Urothelium cell line (cell line): ENCODE results near the gene PCGF3.
"Not testable (repeated sequence)": the region's sequence is repeated elsewhere in the genome, so short reads cannot be mapped to it uniquely, and the experiment has no call there.

Experiments used
- DNase-seq: peaks from one replicate; pipeline ENCODE4 v3.0.0; 2011; ENCODE audit warnings: low spot score, mixed read lengths
- FAIRE-seq: peaks from 2 replicates; lab custom pipeline; 2011; peaks lifted over from hg19 to GRCh38; lab: Jason Lieb, UNC

PCGF3 gene

DNA sequence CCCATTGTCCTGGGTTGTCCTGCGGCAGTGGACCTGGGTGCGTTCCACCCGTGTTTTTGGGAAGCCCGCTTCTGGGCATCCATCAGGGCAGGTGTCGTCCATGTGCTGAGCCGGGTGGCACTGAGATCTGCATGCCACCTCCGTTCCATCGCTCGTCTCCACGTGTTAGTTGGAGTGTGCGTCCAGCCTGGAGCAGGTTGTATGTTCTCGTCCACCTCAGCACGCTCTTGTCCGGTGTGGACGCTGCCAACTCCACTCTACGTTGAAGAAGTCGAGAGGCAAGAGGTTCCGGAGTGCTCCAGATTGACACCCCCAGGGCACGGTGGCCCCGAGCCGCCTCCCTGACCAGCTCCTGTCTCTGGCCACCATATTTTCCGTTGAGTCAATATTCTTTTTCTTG lies 33.9 kb downstream of the PCGF3 start:
- DNase-seq (no peak), FAIRE-seq (no peak)

DNA sequence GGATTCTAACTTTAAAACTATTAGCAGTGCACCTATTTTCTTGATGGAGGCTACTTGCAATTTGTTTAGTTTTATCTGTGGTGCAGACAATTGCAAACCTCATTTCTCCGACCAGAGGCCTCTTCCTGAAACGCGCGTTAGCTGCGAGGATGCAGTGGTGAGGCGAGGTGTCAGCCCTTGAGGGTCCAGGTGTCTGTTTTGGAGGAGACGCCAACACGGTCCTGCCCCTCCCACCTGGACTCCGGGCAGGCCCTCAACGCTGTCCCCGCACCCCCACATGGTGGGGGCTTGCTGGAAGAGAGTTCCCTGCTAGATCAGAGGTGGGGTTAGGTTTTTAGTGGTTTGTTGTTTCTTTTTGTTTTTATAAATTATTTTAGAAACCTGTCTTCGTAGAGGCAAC lies 34.4 kb downstream of the PCGF3 start:
- DNase-seq (no peak), FAIRE-seq (no peak)

DNA sequence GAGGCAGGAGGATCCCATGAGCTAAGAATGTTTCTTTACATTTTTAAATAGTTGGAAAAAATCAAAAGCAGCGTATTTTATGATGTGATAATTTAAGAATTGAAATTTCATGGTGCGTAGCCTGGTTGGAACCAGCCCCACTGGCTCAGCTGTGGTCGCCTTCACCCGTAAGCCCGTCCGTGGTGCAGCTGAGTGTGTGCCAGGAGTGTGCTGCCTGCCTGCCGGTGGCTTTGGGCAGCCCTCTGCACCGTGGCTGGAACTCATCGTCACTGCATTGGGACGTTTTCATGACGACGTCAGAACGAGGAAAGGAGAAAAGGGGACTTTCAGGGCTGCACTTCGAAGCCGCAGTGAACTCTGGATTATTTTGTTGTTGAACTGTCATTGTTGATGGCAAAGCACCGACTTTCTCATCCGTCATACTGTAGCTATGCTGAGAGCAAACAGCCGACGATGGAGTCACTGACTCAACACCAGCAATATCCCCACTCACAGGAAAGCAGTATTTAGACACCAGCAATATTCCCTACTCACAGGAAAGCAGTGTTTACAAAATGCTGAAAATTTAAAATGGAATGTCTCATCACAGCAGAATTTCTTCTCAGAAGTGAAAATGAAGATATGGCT lies 35.1 kb downstream of the PCGF3 start:
- no peak for FAIRE-seq

DNA sequence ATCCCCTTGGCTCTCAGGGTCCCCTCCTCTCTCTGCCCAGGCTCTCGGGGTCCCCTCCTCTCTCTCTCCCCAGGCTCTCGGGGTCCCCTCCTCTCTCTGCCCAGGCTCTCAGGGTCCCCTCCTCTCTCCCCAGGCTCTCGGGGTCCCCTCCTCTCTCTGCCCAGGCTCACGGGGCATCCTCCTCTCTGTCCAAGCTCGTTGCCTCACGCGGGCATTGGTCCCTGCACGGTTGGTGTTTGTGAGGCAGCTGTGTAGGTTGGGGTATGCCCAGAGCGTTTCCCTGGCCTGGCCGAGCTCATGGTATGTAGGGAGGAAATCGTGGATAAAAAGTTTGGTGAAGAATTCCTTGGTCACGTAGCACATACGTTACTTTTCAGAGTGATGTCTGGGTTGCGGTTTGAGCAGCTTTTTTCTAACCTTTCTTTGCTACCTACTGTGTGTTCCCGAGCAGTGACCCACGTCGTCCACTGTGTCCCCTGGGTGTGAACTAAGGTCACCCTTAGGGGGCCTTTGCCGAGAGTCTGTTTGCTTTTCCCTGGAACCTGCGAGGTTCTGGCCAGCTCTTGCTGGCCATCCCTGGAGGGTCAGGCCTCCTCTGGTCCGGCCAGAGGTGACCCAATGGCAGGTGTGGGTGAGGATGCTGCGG lies 36.6 kb downstream of the PCGF3 start:
- FAIRE-seq: no peak
- DNase-seq: no peak

More for the DNA sequence above, 35.1 kb downstream of the PCGF3 start:
- no peak for DNase-seq

DNA sequence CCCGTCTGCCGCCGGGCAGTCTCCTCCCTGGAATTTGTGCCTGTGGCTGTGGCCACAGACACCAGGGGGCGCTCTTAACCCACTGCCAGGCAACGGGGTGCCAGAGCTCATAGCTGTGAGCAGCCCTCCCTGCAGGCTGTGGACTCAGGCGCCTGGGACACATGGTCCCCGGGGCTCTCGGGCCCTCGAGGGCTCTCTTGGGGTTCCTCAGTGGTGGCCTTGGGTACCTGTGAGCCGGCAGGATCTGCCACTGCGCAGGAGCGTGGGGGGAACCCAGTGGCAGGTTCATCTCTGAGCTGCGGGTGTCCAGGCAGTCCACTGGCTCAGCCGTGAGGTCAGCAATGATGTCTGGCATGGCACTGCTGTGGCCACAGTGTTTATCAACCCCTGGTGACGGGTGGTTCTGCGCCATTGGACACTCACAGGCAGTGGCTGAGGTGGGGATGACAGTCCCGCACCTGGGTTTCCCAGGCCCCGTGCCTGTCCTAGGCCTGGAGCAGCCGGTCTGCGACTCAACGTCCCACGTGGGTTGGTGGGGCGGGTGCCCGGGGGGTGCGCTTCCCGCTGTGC lies 37.2 kb downstream of the PCGF3 start:
- no peak for FAIRE-seq
- DNase-seq: peak; percentile 76

DNA sequence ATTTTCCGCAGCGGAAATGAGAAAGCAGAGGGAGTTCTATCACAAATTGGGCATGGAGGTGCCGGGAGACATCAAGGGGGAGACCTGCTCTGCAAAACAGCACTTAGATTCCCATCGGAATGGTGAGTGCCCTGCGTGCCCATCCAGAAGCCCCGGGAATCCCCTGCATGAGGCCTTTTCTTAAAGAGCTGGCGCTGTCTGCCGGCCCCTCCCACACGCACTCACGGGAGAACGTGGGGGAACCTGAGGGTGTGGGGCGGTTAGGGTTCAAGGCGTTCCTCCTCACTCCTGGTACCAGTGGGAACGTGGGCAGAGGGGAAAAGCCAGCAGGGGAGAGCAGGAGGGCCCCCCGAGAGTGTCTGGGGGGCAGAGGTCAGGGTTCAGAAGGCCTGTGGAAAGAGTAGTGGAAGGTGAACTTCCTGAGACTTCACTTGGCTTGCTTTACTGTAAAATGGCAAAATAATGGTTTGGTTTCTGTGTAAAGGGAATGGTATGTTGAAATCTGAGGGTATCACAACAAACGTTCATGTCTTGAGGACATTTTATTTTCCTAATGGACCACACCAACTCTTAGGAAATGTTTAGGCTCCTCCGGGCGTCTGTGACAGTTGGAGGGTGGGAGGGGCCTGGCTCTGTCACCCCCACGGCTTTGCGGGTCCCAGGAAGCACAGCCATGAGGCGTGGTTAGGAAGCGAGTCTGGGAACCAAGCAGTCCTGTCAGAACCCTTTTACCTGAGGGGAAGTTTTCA lies 38.0 kb downstream of the PCGF3 start:
- DNase-seq: no peak
- FAIRE-seq: no peak

DNA sequence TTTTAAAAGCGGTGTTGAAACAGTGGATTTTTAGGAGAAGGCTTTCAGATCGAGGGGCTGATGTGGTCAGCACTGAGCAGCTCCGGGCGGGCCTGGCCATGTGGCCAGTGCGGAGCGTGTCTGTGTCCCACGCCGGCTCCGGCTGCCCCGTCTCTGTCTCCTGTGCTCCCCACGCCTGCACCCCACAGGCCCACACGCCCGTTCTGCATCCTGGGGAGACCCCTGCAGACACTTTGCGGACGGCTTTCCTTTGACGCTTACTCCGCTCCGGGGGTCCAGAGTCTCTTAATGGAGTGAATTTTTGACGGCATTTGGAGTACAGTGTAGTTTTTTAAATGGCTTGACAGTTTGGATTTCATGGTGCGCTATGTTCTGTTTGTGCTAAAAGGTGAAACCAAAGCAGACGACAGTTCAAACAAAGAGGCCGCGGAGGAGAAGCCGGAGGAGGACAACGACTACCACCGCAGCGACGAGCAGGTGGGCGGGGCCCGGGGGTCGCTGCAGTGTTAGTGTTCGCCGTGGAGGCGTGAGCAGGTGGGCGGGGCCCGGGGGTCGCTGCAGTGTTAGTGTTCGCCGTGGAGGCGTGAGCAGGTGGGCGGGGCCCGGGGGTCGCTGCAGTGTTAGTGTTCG lies 38.7 kb downstream of the PCGF3 start:
- DNase-seq: no peak
- FAIRE-seq: no peak

DNA sequence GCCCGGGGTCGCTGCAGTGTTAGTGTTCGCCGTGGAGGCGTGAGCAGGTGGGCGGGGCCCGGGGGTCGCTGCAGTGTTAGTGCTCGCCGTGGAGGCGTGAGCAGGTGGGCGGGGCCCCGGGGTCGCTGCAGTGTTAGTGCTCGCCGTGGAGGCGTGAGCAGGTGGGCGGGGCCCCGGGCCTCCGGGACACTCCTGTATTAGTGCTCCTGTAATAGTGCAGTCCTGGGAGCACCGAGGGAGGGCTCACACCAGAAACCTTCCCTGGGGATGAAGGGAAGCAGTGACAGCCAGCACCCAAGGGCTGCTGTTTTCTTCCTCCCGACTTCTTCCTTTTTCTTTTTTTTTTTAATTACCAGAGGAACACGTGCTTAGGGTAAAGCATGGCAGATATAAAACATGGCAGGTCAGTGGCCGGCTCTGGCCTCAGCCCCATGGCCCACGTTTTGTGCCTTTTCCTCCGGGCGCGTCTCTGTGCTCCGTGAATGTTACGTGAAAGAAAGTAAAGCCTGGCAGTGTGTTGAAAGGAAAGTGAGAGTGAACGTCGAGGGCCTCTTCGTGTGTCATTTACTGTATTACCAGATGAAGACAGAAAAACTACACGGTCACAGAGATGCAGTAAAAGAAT lies 42.0 kb downstream of the PCGF3 start:
- FAIRE-seq (no peak), DNase-seq (no peak)

DNA sequence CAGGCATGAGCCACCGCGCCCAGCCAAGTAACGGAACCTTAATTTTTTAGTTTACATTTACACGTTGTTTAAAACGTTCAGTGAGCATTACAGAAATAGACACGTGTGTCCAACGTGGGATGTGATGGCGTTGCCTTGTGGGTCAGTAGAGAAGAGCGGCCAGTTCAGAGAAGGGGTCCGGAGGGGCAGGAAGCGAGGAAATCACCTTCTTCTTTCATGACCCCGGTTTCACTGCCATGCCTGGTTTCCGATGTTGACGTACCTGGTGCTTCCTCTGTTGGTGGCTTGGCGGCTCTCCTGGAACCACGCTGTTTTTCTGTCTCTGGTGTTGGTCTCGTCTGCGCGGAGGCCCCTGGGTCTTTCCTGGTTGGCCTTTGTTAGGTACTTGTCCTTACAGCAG lies 42.8 kb downstream of the PCGF3 start:
- DNase-seq (no peak), FAIRE-seq (no peak)

DNA sequence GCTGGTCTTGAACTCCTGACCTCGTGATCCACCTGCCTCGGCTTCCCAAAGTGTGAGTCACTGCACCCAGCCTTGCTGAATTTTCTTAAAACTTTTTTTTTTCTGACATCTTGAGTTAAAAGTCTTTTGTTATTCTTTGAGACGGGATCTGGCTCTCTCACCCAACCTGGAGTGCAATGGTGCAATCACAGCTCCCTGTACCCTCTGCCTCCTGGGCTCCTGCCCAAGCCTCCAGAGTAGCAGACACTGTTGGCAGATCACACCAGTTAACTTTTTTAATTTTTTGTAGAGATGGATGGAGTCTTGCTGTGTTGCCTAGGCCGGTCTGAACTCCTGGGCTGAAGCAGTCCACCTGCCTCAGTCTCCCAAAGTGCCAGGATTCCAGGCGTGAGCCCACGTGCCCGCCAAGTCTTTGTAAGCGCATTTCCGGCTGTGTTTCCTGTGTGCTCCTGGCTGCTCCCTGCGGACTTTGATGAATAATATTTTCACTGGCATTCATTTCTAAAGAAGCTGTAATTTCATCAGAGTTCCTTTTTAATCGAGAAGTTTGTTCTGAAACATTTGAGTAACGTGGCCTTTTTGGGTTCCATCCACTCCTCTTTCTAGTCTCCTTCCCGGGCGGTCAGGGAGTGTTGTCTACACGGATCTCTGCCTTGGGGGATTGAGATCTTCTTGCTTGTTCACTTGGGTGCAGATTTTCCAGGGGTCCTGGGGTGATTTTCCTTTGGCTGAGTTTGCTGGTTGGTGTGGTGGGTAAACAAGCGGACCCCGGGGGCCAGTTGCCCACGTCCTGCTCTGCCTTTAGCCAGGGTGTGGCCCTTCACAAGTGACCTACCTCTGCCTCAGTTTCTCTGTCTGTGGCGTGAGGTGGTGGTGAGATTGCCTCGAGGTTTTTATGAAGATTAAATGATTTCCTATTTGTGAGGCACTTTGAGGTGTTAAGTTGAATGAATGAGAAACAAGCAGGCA lies 44.4 kb downstream of the PCGF3 start:
- DNase-seq (no peak), FAIRE-seq (no peak)

DNA sequence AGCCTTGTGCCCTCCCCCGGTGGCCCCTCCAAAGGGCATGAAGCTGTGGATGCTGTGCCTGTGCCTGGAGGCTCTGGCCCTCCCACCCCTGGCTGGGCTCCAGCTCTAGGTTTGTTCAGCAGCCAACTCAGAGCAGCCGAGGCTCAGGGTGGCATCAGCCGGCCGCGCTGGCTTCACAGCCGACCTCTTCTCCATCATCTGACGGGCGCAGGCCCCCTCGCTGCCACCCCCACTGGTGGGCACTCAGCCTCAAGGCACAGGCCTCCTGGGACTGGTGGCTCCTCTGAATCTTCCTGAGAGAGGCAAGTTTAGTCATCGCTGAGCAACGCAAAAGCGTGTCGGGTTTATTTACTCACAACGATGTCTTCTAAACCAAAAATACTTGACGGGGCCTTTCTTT lies 46.0 kb downstream of the PCGF3 start:
- DNase-seq: no peak
- FAIRE-seq: no peak

DNA sequence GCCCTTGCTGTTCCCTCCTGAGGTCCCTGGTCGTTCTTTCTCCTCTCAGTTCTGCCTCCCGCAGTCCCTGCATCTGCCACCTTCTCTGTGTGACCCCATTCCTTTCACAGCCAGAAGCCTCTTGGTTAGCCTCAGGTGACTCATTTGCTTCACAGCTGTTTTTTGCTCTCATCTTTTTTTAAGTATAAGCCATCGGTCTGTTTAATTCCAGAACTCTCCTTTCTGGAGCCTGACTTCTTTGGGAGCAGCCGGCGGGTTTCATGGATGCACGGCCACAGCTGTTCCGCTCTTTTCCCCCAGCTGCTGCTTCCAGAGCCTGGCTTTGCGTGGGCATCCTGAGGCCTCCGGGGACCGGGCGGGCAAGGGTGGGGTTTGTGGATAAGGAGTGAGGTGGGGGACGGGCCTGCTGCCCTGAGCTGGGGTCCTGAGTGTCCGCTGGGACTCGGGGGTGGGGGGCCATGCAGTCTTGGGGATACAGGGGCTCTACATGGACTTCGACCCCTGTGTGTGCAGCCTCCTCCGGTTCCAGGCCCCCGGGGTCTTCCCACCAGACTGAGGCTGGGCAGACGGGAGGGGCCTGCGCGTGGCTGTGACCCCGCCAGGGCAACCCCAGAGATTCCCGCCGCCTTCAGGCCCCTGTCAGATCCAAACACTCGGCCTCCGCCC lies 46.7 kb downstream of the PCGF3 start:
- FAIRE-seq: no peak
- DNase-seq: no peak

DNA sequence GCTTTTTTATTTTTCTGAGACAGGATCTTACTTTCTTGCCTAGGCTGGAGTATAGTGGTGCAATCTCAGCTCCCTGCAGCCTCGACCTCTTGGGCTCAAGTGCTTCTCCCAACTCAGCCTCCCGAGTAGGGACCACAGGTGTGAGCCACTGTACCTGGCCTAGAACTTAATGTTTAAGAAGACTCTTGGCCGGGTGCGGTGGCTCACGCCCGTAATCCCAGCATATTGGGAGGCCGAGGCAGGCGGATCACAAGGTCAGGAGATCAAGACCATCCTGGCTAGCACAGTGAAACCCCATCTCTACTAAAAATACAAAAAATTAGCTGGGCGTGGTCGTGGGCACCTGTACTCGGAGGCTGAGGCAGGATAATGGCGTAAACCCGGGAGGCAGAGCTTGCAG lies 47.6 kb downstream of the PCGF3 start:
- not testable (repeated sequence) for FAIRE-seq, DNase-seq

DNA sequence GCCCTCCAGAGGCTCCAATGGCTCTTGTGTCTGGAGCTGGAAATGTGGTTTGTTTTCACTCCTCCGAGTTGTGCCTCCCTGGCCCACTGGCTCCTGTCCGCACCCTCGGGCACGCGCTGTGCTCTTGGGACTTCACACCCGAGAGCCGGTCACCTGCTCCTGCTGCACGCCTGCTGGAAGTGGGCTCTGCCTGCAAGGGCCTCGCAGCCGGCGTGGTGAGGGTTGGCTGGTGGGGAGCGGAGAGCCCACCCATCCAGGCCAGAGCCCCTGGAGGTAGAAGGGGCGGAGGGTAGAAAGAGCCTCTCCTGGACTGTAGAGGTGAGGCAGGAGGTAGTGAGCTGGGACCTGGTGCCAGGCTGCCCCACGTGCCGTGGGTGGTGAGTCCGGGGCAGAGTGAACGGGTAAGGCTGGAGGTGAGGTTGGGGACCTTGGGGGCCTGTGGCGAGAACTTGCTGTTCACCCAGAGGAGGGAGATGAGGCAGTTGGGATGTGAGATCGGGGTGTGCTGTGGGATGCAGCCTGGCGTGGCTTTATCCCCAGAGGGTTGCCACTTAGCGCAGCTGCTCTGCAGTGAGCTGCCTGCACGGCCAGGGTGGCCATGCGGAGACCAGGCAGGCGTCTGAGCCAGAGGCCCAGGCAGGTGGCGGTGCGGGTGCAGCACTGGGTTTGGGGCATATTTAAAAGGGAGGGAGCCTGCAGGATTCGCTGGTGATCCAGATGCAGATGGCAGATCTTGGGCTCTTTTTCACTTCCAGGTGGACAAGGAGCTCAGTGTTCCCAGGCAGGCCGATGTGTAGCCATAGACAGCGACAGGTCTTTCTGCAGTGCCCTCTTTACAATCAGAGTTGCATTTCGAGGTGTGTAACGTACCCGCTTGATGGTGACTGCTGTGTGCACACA lies 48.8 kb downstream of the PCGF3 start:
- FAIRE-seq: no peak
- DNase-seq: no peak

DNA sequence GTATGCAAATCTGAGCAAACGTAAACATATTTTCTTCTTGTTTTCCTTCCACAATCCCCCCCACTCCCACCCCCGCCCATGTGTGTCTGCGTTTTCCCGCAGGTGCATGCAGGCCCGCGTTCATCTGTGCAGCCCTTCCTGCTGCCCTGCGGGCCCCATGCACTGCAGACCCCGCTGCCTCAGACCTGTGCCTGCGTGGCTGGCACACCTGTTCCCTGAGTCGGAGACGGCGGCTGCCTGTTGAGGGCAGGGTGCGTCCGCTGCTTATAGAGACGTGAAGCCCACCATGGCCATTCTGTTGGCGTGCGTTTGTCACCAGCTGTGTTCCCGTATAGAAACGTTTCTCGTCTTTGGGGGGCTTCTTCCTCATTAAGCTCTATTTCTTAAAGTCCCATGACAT lies 51.5 kb downstream of the PCGF3 start:
- FAIRE-seq: no peak
- DNase-seq: no peak

DNA sequence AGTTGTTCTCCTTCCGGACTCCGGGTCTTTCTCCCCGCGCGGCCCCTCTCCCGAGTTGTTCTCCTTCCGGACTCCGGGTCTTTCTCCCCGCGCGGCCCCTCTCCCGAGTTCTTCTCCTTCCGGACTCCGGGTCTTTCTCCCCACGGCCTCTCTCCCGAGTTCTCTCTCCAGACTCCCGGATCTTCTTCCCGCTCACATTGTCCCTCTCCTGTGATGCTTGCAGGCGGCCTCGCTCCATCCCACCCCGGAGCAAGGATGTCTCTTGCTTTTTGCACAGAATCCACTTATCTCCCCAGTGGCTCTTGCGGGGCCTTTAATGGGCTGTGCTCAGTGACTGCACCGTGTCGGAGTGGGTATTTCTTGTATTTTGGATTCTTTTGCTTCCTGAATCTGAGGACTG lies 54.2 kb downstream of the PCGF3 start:
- FAIRE-seq, DNase-seq: not testable (repeated sequence)

DNA sequence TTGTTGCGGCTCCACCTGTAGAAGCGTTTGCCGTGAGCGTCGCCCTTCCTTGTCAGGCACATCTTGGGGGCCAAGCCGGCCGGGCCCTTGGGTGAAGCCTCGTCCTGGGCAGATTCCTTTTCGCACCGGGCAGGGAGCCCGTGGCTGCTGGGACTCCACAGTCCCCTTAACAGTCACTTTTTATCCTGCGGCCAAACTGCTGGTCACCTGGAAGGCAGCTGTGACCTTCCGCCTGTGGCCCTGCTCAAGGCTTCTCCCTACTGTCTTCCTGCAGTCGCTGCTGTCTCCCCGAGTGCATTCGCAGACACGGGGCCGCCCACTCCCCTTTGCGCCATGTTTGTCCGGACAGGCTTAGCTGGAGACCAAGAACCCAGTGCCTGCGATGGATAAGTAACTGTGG lies 55.0 kb downstream of the PCGF3 start:
- FAIRE-seq: no peak

DNA sequence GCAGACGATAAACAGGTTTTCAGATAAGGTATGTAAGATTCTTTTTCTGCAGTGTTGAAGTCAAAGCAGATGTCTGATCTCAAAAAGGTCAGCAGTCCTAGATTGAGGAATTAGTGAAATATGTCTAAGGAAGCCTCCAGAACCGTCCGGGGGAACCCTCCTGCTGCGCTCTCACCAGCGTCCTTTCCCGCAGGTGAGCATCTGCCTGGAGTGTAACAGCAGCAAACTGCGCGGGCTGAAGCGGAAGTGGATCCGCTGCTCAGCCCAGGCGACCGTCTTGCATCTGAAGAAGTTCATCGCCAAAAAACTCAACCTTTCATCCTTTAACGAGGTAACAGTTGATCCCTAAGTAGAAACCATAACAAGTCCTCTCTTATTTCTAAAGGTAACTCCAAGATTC lies 55.5 kb downstream of the PCGF3 start:
- DNase-seq (no peak), FAIRE-seq (no peak)

More for the DNA sequence above, 55.0 kb downstream of the PCGF3 start:
- DNase-seq: no peak
